PC-9 (cell line): ENCODE measurements around the gene GRK4. TPM values are rescaled to one million over a fixed set of nuclear protein-coding genes. Genes with fewer than 3 reads are reported as not detected.

Source experiments
- BruUV-seq: library from RNA; stranded (reverse); fragments of 400-500 nt; replicated peaks from 2 replicates; lab custom pipeline; 2021; lab: Mats Ljungman, UMichigan
- CTCF ChIA-PET: fragments of 300-600 bp; sonication (Branson Sonifier 250); formaldehyde crosslinking; loops from one replicate; lab custom pipeline; 2022; ENCODE audit warnings: antibody characterized with exemption; lab: Charles Lee
- POLR2A ChIA-PET: fragments of 300-600 bp; sonication (Branson Sonifier 250); formaldehyde crosslinking; loops from one replicate; lab custom pipeline; 2022; ENCODE audit warnings: antibody characterized with exemption; ENCODE audit not compliant: unreplicated experiment; lab: Charles Lee
- DNase-seq, 2 experiments: peaks; one replicate each; pipeline versions ENCODE4 v3.0.0 to v3.0.0-alpha.2; 2015 to 2022; ENCODE audit warnings: mixed read lengths in 1 of 2
- H2AFZ ChIP-seq: fragments of 200-600 bp; sonication (generic); 2 replicates; pipeline ENCODE4 v1.8.1; 2017; ENCODE audit warnings: antibody characterized with exemption
- H3F3A ChIP-seq: fragments of 200-600 bp; sonication (generic); 2 replicates; pipeline ENCODE4 v1.8.1; 2017; ENCODE audit warnings: antibody characterized with exemption, mild to moderate bottlenecking, low read depth; ENCODE audit not compliant: insufficient read depth
- H3K27ac ChIP-seq: fragments of 200-600 bp; sonication (generic); 2 replicates; pipeline ENCODE4 v1.6.1; 2016; ENCODE audit warnings: mixed run types
- H3K27me3 ChIP-seq: fragments of 200-600 bp; sonication (generic); 2 replicates; pipeline ENCODE4 v1.6.1; 2016; ENCODE audit warnings: low read depth, mixed run types; ENCODE audit not compliant: insufficient read depth
- H3K36me3 ChIP-seq: fragments of 200-600 bp; sonication (generic); 2 replicates; pipeline ENCODE4 v1.6.1; 2016; ENCODE audit warnings: low read depth, mixed run types
- H3K4me1 ChIP-seq: fragments of 200-600 bp; sonication (generic); replicated peaks from 2 replicates; pipeline ENCODE4 v1.6.1; 2016; ENCODE audit warnings: mixed run types; ENCODE audit not compliant: insufficient read depth
- H3K4me2 ChIP-seq: fragments of 200-600 bp; sonication (generic); 2 replicates; pipeline ENCODE4 v1.6.1; 2017; ENCODE audit warnings: mixed run types
- H3K4me3 ChIP-seq: fragments of 200-600 bp; sonication (generic); 2 replicates; pipeline ENCODE4 v1.6.1; 2016; ENCODE audit warnings: mixed run types
- H3K79me2 ChIP-seq: fragments of 200-600 bp; sonication (generic); 2 replicates; pipeline ENCODE4 v1.6.1; 2017; ENCODE audit warnings: low read depth, mixed run types
- H3K9me2 ChIP-seq: fragments of 200-600 bp; sonication (generic); 2 replicates; pipeline ENCODE4 v1.8.1; 2017; ENCODE audit warnings: mild to moderate bottlenecking; ENCODE audit not compliant: insufficient read depth
- H3K9me3 ChIP-seq: fragments of 200-600 bp; sonication (generic); 2 replicates; pipeline ENCODE4 v1.8.1; 2016; ENCODE audit warnings: low read depth; ENCODE audit not compliant: insufficient read depth
- H4K20me1 ChIP-seq: fragments of 200-600 bp; sonication (generic); 2 replicates; pipeline ENCODE4 v1.8.1; 2017; ENCODE audit not compliant: insufficient read depth
- CTCF ChIP-seq: fragments of 200-600 bp; sonication (generic); conservative IDR thresholded peaks from 2 replicates; pipeline ENCODE4 v1.6.1; 2017; ENCODE audit warnings: mixed run types, antibody characterized with exemption, mild to moderate bottlenecking, moderate library complexity
- EZH2 ChIP-seq: fragments of 200-600 bp; sonication (generic); IDR thresholded peaks from 2 replicates; pipeline ENCODE4 v1.8.0; 2017; ENCODE audit warnings: antibody characterized with exemption, low read depth
- intact Hi-C: fragments of 100-400 bp; cut with micrococcal nuclease; formaldehyde crosslinking; loops from one replicate; pipeline ENCODE4 v1.10.0; 2022; ENCODE audit not compliant: unreplicated experiment
- total RNA-seq: library from RNA; stranded (reverse); gene quantifications from 2 replicates; pipeline ENCODE4 v1.2.3, GENCODE V29; 2021

The GRK4 gene
- total RNA-seq, 1 experiment from 2014 or later, result 3.1 TPM

GRCh38 chr4:3074846-3075651 is 111.7 kb downstream of the GRK4 start:
- BruUV-seq, result TSS peak; percentile 96
- H3F3A ChIP-seq, result no peaks in the 10 kb centered on the region
- H3K27me3 ChIP-seq, result no peaks in the 10 kb centered on the region
- peak overlapping the region; percentile 87 for H3K4me3 ChIP-seq
- POLR2A ChIA-PET, result interaction anchor here (0.6 kb wide), 1 partner anchor 308 kb away, joined by 16 read pairs; no protein-coding TSS in a partner anchor
- H3K4me1 ChIP-seq, result peaks cover 9% of the 10 kb centered on the region
- H3K9me2 ChIP-seq, result no peaks in the 10 kb centered on the region
- H3K79me2 ChIP-seq, result peaks cover 41% of the 10 kb centered on the region
- H3K36me3 ChIP-seq, result no peaks in the 10 kb centered on the region
- CTCF ChIA-PET, result no interaction called here
- TF ChIP-seq CTCF, result no peak
- no peak for TF ChIP-seq EZH2
- H3K4me2 ChIP-seq, result peak overlapping the region; percentile 90
- peak overlapping the region; percentile 63 for H3K27ac ChIP-seq
- no peaks in the 10 kb centered on the region for H3K9me3 ChIP-seq
- intact Hi-C loops, result loop anchor here (1.0 to 5.0 kb wide), 2 partner anchors 10 to 882 kb away; no protein-coding TSS in a partner anchor
- no peaks in the 10 kb centered on the region; the same call in 1 of the 2 replicates for H4K20me1 ChIP-seq
- peak; percentile 53 to 61 for DNase-seq
- H2AFZ ChIP-seq, result peak overlapping the region; percentile 94

DNA sequence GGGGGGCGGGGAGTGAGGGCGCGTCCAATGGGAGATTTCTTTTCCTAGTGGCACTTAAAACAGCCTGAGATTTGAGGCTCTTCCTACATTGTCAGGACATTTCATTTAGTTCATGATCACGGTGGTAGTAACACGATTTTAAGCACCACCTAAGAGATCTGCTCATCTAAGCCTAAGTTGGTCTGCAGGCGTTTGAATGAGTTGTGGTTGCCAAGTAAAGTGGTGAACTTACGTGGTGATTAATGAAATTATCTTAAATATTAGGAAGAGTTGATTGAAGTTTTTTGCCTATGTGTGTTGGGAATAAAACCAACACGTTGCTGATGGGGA is 112.2 kb downstream of the GRK4 start:
- DNase-seq, result no peak
- Histone ChIP-seq H2AFZ (peak overlapping the region; percentile 94; the same call in 1 of the 2 replicates), H3K4me1 (peaks cover 9% of the 10 kb centered on the region), H3K9me2 (no peaks in the 10 kb centered on the region), H3K36me3 (no peaks in the 10 kb centered on the region), H3F3A (no peaks in the 10 kb centered on the region), H3K9me3 (no peaks in the 10 kb centered on the region), H3K27ac (no peak overlapping the region), H3K79me2 (peaks cover 47% of the 10 kb centered on the region), H3K4me2 (peak overlapping the region; percentile 90), H4K20me1 (no peaks in the 10 kb centered on the region; the same call in 1 of the 2 replicates), H3K4me3 (peak overlapping the region; percentile 87), H3K27me3 (no peaks in the 10 kb centered on the region)
- TF ChIP-seq CTCF (no peak), EZH2 (no peak)
- no TSS peak for BruUV-seq
- intact Hi-C loops, result no loop called here
- POLR2A ChIA-PET, result no interaction called here
- CTCF ChIA-PET, result no interaction called here

DNA sequence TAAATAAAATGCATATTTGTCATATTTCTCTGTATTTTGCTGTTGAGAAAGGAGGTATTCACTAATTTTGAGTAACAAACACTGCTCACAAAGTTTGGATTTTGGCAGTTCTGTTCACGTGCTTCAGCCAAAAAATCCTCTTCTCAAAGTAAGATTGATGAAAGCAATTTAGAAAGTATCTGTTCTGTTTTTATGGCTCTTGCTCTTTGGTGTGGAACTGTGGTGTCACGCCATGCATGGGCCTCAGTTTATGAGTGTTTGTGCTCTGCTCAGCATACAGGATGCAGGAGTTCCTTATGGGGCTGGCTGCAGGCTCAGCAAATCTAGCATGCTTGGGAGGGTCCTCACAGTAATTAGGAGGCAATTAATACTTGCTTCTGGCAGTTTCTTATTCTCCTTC is 114.4 kb downstream of the GRK4 start:
- intact Hi-C loops, result no loop called here

More for the DNA sequence above, 114.4 kb downstream of the GRK4 start:
- Histone ChIP-seq H3K79me2 (peaks cover 64% of the 10 kb centered on the region), H4K20me1 (peaks cover 6% of the 10 kb centered on the region; the same call in 1 of the 2 replicates), H3K9me2 (no peaks in the 10 kb centered on the region), H3K36me3 (no peaks in the 10 kb centered on the region), H3K27ac (no peak overlapping the region), H3K9me3 (no peaks in the 10 kb centered on the region), H3K4me1 (peaks cover 9% of the 10 kb centered on the region), H2AFZ (no peak overlapping the region), H3K4me3 (no peak overlapping the region), H3K27me3 (no peaks in the 10 kb centered on the region), H3F3A (no peaks in the 10 kb centered on the region), H3K4me2 (no peak overlapping the region)
- no TSS peak for BruUV-seq
- TF ChIP-seq CTCF (no peak), EZH2 (no peak)
- no peak for DNase-seq
- POLR2A ChIA-PET, result no interaction called here
- CTCF ChIA-PET, result no interaction called here
